Hematopoietic multipotent progenitor cell treated with erythropoietin and hydrocortisone succinate and interleukin-3 and kit ligand, for 6 days (in vitro differentiated cells): Measurements from ENCODE around the gene MMP17.

ENCODE experiments used
- DNase-seq: peaks from one replicate; pipeline ENCODE4 v3.0.0-alpha.2; 2015

Gene MMP17

DNA sequence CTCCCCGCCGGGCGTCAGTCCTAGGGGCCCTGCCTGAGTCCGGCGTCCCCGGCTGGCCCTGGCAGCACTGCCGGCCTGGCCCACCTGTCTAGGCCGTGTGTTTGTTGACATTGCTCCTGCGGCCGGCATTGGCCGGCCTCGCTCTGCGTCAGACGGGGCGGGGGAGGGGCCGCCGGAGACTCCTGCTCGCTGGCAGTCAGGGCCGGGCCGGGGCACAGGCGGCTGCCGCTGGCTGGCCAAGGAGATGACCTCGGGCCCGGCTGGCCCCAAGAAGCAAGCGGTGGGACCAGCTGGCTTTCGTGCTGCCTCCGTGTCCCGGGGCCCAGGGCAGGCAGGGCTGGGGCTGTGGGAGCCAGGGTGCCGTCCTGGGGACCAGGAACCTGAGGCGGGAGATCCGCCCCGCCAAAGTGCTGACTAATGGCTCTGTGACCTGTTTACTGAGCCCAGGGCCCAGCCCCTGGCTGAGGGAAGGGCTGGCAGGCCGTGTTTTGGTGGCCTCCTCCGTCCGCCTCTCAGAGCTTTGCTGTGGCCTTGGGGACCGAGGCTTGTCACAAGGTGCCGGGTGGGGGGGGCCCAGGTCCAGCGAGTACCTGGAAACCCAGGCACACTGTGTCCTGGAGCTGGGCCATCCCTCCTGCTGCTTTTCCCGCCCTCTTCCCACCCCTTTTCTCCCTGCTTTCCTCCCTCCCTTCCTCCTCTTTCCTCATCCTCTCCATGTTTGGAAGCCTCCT lies 68.1 kb downstream of the MMP17 start:
- DNase-seq: peak; percentile 89

- peak; percentile 32 for DNase-seq
These were observed 68.6 kb downstream of the MMP17 start for GRCh38 chr12:131896811-131897270.

- no peak for DNase-seq
These were observed 69.1 kb downstream of the MMP17 start for GRCh38 chr12:131897276-131897675.

DNA sequence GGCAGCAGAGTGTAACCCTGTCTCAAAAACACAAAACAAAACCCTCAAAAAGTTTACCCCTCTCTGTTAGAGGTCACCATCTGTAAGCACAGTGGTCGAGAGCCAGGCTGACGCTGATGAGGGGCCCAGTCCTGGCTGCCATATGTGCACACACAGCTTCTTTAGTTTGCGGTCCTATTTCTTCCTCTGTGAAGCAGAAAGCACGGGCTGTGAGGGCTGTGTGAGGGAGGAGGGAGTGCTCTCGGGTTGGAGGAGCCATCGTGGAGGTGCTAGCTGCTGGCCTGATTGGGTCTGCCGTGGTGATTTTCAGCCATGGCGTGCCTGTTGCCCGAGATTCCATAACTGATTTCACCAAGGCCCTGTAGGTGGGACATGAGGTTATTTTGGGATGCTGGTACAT lies 69.7 kb downstream of the MMP17 start:
- DNase-seq: no peak

DNA sequence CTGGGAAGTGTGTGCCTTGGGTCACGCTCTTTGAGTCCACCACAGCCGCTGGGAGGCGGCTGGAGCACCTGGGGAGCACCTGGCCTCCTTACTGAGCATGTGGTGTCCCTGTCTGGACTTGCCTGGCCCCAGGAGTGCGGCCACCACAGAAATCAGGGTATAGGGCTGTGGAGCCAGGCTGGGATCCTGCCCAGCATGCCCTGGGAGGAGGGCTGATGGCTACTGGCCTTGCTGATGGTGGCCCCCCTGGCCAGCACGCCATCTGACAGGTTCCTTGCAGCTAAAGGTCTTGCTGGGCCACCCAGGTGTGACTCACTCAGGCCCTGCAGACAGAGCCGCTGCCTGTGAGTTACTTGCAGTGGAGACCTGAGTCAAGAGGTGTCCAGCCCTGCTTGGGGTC lies 72.2 kb downstream of the MMP17 start:
- DNase-seq: no peak
